Thyroid gland (tissue), 4 donors: Measurements from ENCODE around the gene TMEM186. TPM values are rescaled to one million over a fixed set of nuclear protein-coding genes. Genes with fewer than 3 reads are reported as not detected.

Experiments used
- DNase-seq, 2 donors: peaks; one replicate each; pipeline ENCODE4 v3.0.0-alpha.2; 2019
- H3K27ac ChIP-seq, 3 donors: fragments of 200-600 bp; sonication (generic); 1 replicate in 2 of 3; 2 replicates in 1 of 3; pipeline ENCODE4 v1.5.1; 2016 to 2019; ENCODE audit warnings: mild to moderate bottlenecking in 1 of 3, moderate library complexity in 1 of 3
- H3K27me3 ChIP-seq: fragments of 200-600 bp; sonication (generic); one replicate; pipeline ENCODE4 v1.5.1; 2019
- H3K36me3 ChIP-seq, 2 donors: fragments of 200-600 bp; sonication (generic); one replicate each; pipeline ENCODE4 v1.5.1; 2016 to 2019
- H3K4me1 ChIP-seq, 2 donors: fragments of 200-600 bp; sonication (generic); one replicate each; pipeline ENCODE4 v1.5.1; 2017 to 2019
- H3K4me3 ChIP-seq, 3 donors: fragments of 200-600 bp; sonication (generic); replicated peaks in 1 of 3; 1 replicate in 2 of 3; 2 replicates in 1 of 3; pipeline ENCODE4 v1.5.1; 2016; ENCODE audit warnings: mild to moderate bottlenecking in 1 of 3
- H3K9me3 ChIP-seq: fragments of 200-600 bp; sonication (generic); one replicate; pipeline ENCODE4 v1.5.1; 2017
- POLR2A ChIP-seq, 2 donors: fragments of 450-650 bp; IDR thresholded peaks; one replicate each; pipeline ENCODE4 v1.6.1; 2017; ENCODE audit warnings: antibody characterized with exemption in 2 of 2, mild to moderate bottlenecking in 2 of 2, moderate library complexity in 1 of 2
- WGBS, 2 donors: methylation state at CpG; one replicate each; pipeline ENCODE4 v1.1.5; 2017; 5-methylcytosine and 5-hydroxymethylcytosine counted together
- intact Hi-C: fragments of 100-400 bp; cut with DNase I; formaldehyde crosslinking; loops from one replicate; pipeline ENCODE4 v1.15.1; 2023
- total RNA-seq, 4 donors: library from RNA; depleted of rRNA; stranded (reverse); fragments of >200 nt; gene quantifications; one replicate each; pipeline ENCODE4 v1.2.3, GENCODE V29; 2016
- TF ChIP-seq, protein P1 (sequence below), 6 experiments: fragments of 200-600 bp in 3 of 6; fragments of 450-650 bp in 3 of 6; sonication (generic) in 3 of 6; IDR thresholded peaks; one replicate each; pipeline ENCODE4 v1.5.1; 2016 to 2019; ENCODE audit warnings: antibody characterized with exemption in 6 of 6, mild to moderate bottlenecking in 2 of 6, inconsistent platforms in 1 of 6, moderate library complexity in 1 of 6

TMEM186 gene
- total RNA-seq, 4 donors from 2014 or later = 6.6 to 9.2 (median 8.2) TPM

DNA sequence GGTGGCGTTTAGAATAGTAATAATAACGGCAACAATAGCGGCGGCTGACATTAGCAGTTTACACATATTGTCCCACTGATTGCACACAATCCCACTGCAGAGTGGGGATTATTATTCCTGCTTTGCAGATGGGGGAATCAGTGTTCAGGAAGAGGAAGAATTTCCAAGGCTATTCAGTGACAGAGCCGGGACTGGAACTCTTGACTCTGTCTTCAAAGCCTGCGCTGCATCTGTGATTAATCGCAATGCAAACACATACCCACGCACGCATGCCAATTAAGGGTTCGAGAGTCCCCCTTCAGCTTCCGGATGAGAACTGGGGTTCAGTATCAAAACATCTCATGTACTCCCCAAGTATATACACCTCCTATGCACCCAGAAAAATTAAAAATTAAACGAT lies 29.2 kb downstream of the TMEM186 start:
- 91 to 96% methylated on average over 12 of the region's 12 CpGs for WGBS, 2 donors

DNA sequence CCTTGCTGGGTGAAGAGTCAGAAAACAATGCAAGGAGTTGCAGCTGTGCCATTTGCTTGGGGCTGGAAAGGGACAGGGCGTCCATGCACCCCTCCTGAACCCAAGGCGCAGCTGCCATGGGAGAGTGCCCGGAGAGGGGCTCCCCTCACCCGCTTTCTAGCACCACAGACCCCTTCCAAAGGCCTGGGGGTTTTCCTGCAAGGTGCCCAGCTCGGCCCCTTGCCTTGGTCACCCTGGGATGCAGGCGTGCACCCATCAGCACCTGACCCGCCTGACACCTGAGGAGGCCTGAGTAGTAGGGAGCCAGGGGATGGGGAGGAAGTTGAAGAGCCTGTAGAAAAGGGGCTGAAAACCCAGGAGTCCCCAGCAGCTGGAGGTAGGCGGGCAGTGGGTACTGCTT lies 30.3 kb downstream of the TMEM186 start:
- Histone ChIP-seq H3K4me1 (no peaks in the 10 kb centered on the region), H3K27me3 (no peaks in the 10 kb centered on the region), H3K27ac (no peak overlapping the region), H3K36me3 (peaks cover 0 to 6% of the 10 kb centered on the region in 2 donors), H3K4me3 (no peak overlapping the region), H3K9me3 (no peaks in the 10 kb centered on the region)
- WGBS, 2 donors = 98 to 100% methylated on average over 6 to 8 of the region's 8 CpGs
- no peak for DNase-seq
- intact Hi-C loops = no loop called here
- TF ChIP-seq POLR2A (IDR thresholded peaks at IDR 0.05) = no peak
- TF ChIP-seq, protein P1, sequence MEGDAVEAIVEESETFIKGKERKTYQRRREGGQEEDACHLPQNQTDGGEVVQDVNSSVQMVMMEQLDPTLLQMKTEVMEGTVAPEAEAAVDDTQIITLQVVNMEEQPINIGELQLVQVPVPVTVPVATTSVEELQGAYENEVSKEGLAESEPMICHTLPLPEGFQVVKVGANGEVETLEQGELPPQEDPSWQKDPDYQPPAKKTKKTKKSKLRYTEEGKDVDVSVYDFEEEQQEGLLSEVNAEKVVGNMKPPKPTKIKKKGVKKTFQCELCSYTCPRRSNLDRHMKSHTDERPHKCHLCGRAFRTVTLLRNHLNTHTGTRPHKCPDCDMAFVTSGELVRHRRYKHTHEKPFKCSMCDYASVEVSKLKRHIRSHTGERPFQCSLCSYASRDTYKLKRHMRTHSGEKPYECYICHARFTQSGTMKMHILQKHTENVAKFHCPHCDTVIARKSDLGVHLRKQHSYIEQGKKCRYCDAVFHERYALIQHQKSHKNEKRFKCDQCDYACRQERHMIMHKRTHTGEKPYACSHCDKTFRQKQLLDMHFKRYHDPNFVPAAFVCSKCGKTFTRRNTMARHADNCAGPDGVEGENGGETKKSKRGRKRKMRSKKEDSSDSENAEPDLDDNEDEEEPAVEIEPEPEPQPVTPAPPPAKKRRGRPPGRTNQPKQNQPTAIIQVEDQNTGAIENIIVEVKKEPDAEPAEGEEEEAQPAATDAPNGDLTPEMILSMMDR (IDR thresholded peaks at IDR 0.05) = no peak

More for the DNA sequence above, 29.2 kb downstream of the TMEM186 start:
- DNase-seq = no peak
- TF ChIP-seq, protein P1 (IDR thresholded peaks at IDR 0.05) = no peak
- no peak for TF ChIP-seq POLR2A (IDR thresholded peaks at IDR 0.05)
- peaks cover 0 to 6% of the 10 kb centered on the region in 2 donors for H3K36me3 ChIP-seq
- no peaks in the 10 kb centered on the region for H3K27me3 ChIP-seq
- no peak overlapping the region for H3K4me3 ChIP-seq
- H3K9me3 ChIP-seq = no peaks in the 10 kb centered on the region
- intact Hi-C loops = no loop called here
- H3K4me1 ChIP-seq = no peaks in the 10 kb centered on the region
- H3K27ac ChIP-seq = no peak overlapping the region

DNA sequence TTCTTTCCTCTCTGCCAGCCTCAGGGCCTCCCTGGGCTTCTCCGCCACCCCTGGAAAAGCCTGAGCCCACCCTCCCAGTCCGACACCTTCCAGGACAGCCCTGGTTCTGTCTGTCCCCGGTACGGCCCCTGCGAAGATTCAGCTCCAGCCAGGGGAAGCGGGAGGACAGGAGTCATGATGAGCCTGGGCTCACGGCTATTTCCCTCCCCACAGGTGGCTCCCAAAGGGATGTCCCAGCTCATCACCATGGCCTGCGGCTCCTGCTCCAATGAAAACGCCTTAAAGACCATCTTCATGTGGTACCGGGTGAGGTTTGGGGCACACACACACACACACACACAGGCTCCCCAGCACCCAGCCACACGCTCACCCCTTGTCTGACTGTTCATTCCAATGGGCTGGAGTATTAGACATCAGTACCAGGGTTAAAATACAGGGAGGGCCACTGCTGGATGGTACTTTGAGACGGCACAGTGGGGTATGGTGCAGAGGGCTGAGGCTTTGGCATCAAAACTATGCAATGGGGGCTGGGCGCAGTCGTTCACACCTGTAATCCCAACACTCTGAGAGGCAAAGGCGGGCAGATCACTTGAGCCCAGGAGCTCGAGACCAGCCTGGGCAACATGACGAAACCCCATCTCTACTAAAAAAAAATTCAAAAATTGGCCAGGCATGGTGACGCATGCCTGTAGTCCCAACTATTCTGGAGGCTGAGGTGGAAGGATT lies 32.8 kb downstream of the TMEM186 start:
- no peak for TF ChIP-seq POLR2A (IDR thresholded peaks at IDR 0.05)
- TF ChIP-seq, protein P1 (IDR thresholded peaks at IDR 0.05) = no peak
- Histone ChIP-seq H3K4me1 (no peaks in the 10 kb centered on the region), H3K27me3 (no peaks in the 10 kb centered on the region), H3K9me3 (no peaks in the 10 kb centered on the region), H3K36me3 (peaks cover 0 to 6% of the 10 kb centered on the region in 2 donors), H3K27ac (no peak overlapping the region), H3K4me3 (no peak overlapping the region)
- intact Hi-C loops = no loop called here
- WGBS, 2 donors = 91% methylated on average over 18 of the region's 18 CpGs
- no peak for DNase-seq

DNA sequence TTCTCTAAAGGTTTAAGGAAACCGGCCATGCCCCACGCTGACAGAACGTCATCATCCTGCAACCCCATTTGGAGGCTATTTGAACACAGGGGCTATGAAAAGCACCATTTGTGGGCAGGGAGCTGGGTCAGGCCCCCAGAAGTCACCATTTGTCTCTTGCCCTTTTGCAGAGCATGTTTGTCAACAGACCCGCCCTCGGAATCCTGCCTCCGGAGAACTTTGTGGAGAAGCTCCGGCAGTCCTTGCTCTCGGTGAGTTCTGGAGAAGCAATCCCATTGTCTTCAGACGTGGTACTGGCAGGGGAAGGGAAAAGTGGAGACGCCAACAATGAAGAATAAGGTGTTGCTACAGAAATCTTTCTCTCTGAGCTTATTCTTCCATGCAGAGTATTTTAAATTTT lies 33.5 kb downstream of the TMEM186 start:
- Histone ChIP-seq H3K27me3 (no peaks in the 10 kb centered on the region), H3K27ac (no peak overlapping the region), H3K4me3 (no peak overlapping the region), H3K36me3 (peaks cover 0 to 6% of the 10 kb centered on the region in 2 donors), H3K4me1 (no peaks in the 10 kb centered on the region), H3K9me3 (no peaks in the 10 kb centered on the region)
- intact Hi-C loops = no loop called here
- 76 to 86% methylated on average over 9 to 10 of the region's 10 CpGs for WGBS, 2 donors
- no peak for TF ChIP-seq POLR2A (IDR thresholded peaks at IDR 0.05)
- TF ChIP-seq, protein P1 (IDR thresholded peaks at IDR 0.05) = no peak
- DNase-seq = no peak

DNA sequence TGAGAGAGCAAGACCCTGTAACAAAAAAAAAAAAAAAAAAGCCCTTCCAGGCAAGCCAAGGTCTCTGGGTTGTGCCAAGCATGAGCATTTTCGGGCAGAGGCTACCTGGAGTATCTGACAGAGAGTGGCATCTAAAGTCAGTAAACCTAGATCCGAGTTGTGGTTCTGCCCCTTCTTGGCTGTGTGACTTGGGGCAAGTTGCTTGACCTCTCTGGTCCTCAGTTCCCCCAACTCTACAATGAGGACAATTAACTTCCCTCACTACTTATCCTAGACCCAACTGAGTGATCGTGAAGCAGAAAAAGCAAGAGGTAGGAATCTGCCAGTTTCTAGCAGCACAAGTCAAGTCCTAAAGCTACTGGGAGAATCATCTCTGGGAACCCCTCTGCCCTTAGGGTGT lies 34.4 kb downstream of the TMEM186 start:
- TF ChIP-seq POLR2A (IDR thresholded peaks at IDR 0.05) = no peak
- TF ChIP-seq, protein P1 (IDR thresholded peaks at IDR 0.05) = no peak
- Histone ChIP-seq H3K4me1 (no peaks in the 10 kb centered on the region), H3K4me3 (no peak overlapping the region), H3K27ac (no peak overlapping the region), H3K36me3 (no peaks in the 10 kb centered on the region), H3K9me3 (no peaks in the 10 kb centered on the region), H3K27me3 (no peaks in the 10 kb centered on the region)
- WGBS, 2 donors = 93 to 100% methylated on average over 3 of the region's 3 CpGs
- intact Hi-C loops = no loop called here
- no peak for DNase-seq
